DMS53 treated with DMSO at 0.1 percent for 48 hours (cell line): ENCODE data around the gene KLHL5.

Experiments
- DNase-seq: peaks from one replicate; lab custom pipeline; 2025; ENCODE audit not compliant: unreplicated experiment; lab: John Stamatoyannopoulos, UW

The KLHL5 gene

DNA sequence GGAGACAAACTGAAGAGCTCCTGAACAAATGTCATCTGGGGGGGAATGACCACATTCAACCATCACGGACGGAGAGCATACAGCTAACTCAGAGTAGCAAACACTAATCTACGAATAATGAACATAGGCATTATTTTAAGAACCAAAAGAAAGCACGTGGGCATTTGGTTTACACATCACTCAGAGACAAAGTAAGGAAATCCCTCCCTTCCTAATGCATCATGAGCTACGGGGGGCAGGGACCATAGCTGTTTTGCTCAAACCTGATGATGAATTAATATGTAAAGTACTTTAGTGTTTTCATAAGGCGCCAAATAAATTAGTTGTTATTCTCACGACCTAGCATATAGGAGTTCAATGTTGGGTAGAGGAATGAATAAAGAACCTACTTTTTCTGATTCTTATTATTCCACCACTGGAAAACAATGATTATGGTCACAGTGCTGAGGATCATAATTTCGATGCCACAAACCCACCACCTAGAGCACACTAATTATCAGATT is 18.1 kb upstream of the KLHL5 start:
- no peak for DNase-seq

DNA sequence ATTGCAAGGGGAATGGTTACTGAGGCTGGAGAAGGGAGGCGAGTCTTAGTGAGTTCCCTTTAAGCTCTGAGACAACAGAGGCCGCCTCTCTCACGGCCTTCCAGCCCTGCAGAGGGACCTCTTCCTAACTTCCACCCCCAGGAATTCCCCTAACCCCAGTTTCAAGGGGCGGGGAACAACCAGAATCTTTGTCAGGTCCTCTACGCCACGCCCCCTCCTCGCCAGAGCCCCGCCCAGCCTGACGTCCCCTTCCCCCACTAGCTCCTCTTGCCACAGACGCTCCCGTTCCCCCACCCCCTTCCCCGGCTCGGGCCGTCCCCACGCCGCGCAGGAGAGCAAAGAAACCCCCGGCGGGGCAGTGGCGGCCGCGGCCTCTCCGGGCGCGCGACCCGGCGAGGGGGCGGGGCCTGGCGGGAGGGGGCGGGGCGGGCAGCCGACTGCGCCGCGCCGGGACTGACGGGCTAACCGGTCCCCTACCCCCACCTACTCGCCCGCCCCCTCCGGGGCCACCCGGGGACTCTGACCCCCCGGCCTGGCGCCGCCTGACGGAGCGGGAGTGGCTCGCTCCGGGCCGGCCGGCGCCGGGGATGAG is 17.6 kb upstream of the KLHL5 start:
- DNase-seq, result peak; percentile 76

DNA sequence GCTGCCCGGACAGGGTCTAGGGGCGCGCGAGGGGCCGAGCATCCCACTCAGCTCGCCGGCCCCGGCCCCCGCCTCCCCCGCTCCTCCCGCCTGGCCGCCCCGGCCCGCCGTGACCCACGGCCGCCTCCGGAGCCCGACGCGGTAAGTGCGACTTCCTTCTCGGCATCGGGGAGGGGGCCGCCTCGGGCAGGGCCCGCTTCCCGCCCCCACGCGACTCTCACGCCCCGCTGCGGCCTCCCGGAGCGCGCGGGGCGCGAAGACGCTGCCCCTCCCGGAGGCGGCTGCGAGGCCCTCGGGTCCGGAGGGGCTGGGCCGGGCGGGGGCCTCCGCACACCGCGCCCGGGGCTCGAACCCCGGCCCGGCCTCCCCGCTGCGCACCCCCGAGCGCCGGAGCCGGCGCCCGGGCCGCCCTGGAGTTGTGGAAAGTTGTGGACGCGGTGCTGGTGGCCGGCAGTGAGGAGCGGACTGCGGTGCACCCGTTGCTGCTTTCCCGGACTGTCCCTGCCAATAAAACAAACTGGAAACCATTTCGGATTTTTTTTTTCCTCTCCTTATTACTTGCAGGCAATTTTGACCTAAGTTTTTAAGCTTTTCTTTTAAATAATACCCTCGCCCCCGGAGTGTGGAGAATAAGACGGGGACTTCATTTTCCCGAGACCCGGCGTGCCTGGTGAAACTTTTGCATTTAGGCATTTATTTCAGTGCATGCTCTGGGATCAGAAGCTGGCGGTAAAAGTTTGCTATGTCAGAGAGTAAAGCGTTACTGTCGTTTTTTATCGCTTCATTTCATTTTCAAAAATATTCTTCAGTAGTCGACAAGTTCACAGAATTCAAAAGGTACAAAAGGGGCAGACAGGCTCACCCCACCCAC is 16.8 kb upstream of the KLHL5 start:
- DNase-seq, result no peak

DNA sequence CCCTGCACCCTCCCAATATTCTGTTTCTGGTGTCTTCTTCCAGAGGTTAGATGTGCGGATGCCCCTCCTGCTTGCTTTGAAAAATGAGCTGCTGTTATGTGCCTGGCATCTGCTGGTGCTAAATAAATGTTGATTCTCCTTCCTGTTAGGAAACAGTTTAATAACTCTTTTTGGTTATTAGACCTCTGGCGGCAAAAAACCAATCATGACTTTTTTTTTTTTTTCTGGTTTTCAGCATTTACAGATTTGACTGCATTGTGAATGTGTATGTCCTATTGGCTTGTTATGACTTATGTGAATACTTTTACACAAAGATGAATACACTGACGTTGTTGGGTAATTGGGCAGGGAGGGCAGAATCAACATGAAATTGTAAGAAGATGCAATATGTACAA is 16.2 kb upstream of the KLHL5 start:
- no peak for DNase-seq

DNA sequence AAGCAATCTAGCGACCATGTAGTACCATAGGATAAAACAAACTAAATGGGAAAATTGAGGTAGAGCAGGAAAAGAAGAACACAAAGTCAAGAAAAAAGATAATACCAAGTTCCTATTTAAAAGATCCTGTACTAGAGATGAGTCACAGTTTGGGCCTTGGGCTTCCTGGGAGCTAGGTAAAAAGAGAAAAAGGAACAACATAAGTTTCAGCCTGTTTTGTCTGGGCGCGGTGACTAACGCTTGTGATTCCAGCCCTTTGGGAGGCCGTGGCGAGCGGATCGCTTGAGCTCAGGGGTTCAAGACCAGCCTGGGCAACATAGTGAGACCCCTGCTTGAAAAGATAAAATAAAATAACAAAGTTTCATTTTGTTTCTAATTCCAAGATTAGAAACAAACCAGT is 15.8 kb upstream of the KLHL5 start:
- no peak for DNase-seq

DNA sequence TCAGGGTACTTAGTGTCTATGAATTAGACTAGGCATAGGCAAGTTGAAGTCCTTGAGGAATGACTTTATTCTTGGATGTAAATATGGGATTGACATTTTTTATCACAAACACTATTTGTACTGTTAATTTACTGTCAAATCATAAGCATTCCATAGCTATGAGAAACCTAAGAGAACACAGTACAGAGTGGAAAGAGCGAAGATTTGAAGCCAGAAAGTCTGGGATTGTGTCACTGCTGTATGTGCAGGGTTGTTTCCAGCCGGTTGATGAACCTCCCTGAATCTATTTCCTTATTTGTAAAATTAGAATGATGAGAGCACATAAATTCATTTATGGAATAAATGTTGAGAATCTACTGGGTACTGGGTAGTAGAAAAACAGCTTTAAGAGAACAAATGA is 14.4 kb upstream of the KLHL5 start:
- no peak for DNase-seq

DNA sequence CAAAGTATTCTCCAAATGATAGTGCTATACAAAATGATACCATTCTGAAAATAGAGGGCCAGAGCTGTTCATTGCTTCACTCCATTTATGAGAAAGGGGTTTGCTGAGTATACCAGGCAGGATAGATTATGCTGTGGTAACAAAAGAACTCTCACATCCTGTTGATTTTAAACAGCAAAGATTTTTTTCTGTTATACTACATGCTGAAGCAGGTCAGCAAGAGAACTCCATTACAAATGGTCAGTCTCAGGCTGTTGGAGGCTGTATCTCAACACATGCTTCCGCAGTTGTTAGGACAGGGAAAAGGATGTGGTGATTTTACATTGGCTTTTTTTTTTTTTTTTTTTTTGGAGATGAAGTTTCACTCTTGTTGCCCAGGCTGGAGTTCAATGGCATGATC is 13.7 kb upstream of the KLHL5 start:
- no peak for DNase-seq

DNA sequence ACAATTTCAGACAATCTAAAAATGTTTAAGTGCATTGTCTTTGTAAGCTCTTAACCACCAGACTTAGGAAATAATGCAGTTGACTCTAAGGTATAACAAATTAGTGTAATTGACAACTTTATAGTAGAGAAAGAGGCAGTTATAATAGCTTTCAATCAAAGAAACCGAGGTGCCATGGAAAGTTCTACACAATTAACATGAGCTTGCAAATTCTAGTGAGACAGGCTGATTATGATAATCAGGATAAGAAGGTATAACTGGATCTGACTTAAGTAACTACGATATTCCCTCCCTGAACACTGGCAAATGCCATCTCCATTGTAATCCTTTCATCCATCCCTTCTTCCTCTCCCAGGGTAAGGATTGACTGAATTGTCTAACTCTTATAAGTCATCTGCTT is 11.4 kb upstream of the KLHL5 start:
- no peak for DNase-seq

DNA sequence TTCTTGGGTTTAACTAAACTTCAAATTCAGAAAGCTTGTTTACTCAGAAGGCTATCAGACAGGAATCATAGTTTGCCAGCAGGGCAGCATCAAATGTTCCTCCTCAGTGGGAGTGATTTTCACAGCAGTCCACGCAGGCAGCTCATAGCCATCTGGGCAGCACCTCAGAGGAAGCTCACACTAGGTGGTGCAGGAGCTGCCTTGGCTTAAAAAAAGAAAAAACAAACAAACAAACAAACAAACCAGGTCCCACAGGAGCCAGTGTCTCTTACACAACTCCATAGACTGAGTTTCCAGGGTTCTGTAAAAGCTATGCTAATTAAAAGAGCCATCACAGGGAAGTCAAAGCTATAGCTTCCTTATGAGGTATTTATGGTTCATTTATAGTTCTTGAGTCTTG is 10.5 kb upstream of the KLHL5 start:
- DNase-seq, result no peak

DNA sequence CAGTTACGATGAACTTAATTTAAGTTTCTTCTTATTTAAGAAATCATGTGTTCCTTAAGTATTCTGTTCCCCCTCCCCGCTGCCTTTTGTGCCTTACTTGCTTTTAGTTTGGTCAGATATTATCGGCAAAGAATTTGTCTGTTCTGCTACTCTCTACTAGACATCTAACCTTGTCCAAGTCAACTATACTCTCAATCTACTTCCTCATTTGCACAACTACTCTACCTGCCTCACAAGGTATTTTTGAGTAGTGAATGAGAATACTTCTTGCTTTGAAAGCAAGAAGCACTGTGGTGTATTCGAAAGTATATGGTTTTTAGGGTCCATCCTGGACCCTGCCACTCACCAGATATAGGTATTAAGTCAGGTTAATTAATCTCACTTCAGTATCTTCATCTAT is 8.0 kb upstream of the KLHL5 start:
- no peak for DNase-seq

DNA sequence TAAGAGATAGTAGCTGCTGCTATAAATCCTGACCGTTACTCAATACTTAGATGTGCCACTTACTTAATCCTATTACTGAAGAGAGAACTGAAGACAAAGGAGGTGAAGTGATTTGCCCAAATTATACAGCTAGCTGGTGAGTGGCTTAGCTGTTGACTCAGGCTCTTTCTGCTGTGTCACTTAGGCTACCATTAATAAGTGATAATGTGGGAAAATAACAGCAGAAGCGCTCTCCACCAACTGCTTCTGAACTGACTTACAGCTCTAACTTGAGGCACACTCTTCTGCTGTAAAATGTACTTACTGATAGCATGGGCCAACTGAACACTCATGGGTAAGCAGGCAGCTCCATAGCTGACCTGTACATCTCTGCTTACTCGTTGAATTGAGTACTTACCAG is 7.5 kb upstream of the KLHL5 start:
- no peak for DNase-seq

DNA sequence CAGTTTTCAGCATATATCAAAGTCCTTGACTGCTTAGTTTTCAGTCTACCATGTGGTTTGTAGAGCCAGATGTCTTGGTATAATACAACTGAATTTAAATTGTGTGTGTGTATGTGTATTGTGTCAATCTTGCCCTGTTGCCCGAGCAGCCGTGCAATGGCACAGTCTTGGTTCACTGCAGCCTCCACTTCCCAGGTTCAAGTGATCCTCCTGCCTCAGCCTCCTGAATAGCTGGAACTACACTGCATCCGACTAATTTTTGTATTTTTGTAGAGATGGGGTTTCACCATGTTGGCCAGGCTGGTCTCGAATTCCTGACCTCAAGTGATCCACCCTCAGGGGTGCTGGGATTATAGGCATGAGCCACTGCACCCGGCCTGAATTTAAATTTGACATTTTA is 6.0 kb upstream of the KLHL5 start:
- no peak for DNase-seq

DNA sequence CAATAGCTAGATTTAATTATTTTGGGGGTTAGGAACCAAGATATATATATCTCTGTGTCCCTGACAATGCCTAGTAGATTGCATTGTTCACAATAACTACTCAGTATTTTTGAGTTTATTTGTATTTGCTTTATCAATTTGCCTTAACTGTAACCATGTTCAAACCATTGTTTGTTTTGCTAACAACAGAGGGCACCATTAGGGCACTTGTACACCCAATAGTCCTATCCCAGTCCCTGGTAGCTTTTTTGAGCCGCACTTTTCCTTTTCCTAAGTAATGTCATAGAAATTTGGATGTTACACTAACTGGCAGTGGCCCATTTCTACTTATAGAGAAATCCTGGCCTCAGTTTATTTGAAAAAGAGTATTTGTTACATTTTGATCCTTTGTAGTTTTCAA is 575 bp upstream of the KLHL5 start:
- no peak for DNase-seq

DNA sequence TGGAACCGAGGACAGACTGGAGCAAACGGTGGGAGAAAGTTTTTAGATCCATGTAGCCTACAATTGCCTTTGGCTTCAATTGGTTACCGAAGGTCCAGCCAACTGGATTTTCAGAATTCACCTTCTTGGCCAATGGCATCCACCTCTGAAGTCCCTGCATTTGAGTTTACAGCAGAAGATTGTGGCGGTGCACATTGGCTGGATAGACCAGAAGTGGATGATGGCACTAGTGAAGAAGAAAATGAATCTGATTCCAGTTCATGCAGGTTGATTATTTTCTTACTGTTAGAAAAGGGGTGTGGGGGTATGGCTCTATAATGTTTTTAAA is 702 bp downstream of the KLHL5 start:
- DNase-seq, result no peak

DNA sequence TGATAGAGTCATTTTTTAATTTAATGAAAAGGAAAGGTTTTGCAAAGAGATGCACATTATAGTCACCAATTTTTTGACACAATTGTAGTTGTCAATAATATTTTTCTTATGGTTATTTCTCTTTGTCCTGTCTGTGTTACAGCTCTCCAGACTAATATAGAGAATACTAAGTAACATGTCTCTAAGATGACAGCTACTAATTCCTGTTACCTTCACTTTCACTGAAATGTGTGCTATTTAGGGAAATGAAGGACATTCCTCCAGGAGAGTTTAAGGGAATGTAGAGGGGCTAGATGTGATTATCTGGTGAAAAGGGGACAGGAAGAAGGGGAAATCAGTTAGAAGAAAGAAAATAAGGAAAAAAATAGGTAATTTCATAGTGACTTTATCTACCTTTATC is 1.4 kb downstream of the KLHL5 start:
- DNase-seq, result no peak

DNA sequence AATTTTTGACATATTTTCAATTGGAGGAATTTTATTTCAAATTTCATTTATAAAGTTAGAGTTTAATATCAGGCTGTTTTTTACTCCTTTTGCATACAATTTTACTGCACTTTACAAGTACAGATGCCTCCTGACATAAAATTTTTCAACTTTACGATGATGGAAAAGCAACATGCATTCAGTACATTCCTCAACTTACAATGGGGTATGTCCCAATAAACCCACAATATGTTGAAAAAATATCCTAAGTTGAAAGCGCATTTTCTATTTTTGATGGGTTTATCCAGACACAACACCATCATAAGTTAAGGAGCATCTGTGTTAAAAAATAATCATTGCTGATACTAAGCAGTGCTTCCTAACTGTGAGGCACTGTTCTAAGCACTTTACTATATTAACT is 4.3 kb downstream of the KLHL5 start:
- no peak for DNase-seq

DNA sequence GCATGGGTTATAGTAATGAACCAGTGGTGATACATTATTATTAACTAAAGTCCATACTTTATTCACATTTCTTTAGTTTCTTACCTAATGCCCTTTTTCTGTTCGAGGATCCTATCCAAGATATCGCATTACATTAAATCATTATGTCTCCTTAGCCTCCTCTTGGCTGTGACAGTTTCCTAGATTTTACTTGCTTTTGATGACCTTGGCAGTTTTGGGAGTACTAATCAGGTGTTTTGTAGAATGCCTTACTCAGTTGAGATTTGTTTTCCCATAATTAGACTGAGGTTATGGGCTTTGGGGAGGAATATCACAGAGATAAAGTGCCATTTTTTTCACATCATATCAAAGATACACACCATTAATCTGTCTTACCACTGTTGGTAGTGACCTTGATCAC is 5.0 kb downstream of the KLHL5 start:
- no peak for DNase-seq

DNA sequence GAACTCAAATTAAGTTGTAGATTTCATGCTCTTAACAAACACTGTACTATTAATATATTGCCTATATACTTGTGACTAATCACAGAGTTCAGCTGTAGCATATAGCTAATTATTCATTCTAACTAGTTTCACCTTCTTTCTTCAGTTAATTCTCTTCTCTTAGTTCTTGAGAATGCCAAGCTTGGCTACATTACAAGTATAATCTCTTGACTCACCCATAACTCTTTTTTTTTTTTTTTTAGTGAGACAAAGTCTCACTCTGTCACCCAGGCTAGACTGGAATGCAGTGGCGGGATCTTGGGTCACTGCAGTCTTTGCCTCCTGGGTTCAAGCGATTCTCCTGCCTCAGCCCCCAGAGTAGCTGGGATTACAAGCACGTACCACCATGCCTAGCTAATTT is 5.4 kb downstream of the KLHL5 start:
- no peak for DNase-seq

DNA sequence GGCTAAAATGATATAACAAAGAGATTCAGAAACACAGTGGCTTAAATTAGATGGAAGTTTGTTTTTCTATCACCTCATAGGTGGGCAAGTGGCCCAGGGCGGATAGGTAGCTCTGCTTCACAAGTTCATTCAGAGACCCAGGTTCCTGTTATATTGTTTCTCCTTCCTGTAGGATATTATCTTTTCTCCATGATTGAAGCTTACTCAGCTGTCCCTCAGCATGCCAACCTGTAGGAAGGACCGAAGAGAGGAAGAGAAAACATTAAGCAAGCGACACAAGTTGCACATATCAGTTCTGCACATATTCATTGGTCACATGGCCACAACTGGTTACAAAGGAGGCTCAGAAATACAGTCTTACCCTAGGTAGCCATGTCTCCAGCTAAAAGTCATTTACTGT is 6.9 kb downstream of the KLHL5 start:
- no peak for DNase-seq

DNA sequence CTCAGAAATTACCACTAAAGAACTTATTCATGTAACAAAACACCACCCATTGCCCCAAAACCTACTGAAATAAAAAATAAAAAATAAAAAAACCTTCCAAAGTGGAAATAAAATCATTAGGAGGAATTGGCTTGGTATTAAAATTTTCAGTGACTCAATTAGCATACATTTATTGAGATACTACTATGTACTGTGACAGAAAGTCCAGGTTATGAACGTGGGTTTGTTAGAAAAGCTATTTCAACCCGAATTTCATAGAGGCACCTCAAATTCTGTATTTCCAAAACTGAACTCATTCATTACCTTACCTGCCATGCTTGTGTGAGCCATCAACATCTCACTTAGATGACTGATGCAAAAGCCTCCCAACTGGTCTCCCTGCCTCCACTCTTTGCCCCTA is 16.8 kb downstream of the KLHL5 start:
- DNase-seq, result no peak

DNA sequence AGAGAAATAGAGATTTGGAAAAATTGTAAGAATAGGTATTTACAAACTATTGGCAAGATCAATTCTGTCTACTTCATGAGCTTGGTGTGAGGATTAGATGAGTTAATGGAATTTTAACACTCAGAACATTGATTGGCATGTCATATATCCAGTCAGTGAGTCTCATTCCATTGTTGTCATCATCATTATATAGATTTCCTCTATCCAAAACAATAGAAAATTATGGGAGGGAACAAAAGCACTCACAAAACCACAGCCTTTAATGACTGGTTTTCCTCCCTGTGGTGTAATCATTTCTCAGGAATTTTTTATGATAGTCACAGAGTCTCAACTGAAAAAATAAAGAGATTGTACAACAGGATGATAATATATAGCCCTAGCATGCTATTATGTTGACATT is 21.1 kb downstream of the KLHL5 start:
- no peak for DNase-seq

DNA sequence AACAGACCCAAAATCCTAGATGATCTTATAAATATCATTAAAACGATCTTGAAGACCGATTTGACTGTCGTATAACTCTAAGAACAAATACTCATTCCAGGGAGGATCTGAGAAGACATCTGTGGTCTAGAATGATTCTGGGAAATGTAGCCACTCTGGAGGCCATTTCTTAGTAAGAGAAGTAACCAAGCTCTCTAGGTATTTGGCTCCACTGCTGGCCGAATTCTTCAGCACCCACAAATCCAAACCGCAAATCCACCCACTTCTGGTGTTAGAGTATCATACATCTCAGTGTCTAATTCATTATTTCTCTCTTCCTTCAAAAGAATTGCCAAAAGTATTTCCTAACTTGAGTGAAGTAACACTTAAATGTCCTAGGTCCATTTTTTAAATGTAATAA is 23.9 kb downstream of the KLHL5 start:
- no peak for DNase-seq

DNA sequence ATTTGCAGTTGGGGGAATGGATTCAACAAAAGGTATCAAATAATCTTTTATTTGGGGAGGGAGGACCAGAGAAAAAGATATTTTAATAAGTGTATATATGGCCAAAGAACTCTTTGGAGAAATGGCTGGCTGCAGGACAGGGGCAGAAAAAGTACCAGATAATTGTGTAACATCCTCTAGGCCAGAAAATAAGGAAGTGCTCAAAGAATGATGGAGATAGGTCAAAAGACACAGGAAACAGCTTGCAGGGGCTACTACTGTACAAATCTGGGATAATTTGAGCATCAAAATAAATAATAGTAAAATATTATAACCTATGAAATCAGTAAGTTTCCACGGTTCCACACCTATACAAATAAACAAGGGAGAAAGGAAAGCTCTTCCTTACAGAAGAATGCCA is 34.8 kb downstream of the KLHL5 start:
- DNase-seq, result no peak
